Measurements from ENCODE around the gene ZNF580.

- no peak for TF ChIP-seq POLR2A (IDR thresholded peaks at IDR 0.05)
- TF ChIP-seq POLR2AphosphoS5 (IDR thresholded peaks at IDR 0.05), result no peak
- TF ChIP-seq CTCF (IDR thresholded peaks at IDR 0.05), result no peak
- TF ChIP-seq EP300 (IDR thresholded peaks at IDR 0.05), result no peak
These were observed 47.8 kb downstream of the ZNF580 start for GRCh38 chr19:55688422-55689218.
